H1 (cell line): Measurements from ENCODE around the gene SMYD3. TPM values are rescaled to one million over a fixed set of nuclear protein-coding genes. Genes with fewer than 3 reads are reported as not detected.

ENCODE experiments used
- CTCF ChIA-PET: fragments of 300-600 bp; sonication (Branson Sonifier 250); formaldehyde crosslinking; loops from one replicate; lab custom pipeline; 2021; ENCODE audit not compliant: partially characterized antibody; lab: Charles Lee
- POLR2A ChIA-PET: fragments of 300-600 bp; sonication (Branson Sonifier 250); formaldehyde crosslinking; loops from one replicate; lab custom pipeline; 2021; ENCODE audit warnings: inconsistent platforms; ENCODE audit not compliant: partially characterized antibody; lab: Charles Lee
- DNase-seq, 2 experiments: peaks; one replicate each; pipeline versions ENCODE4 v3.0.0 to v3.0.0-alpha.2; 2010 to 2022; ENCODE audit warnings: low spot score in 2 of 2, low read depth in 1 of 2, mixed read lengths in 1 of 2
- FAIRE-seq: peaks from 2 replicates; lab custom pipeline; 2011; peaks lifted over from hg19 to GRCh38; lab: Jason Lieb, UNC
- H2AFZ ChIP-seq: 2 replicates; pipeline ENCODE4 v1.8.1; 2012; ENCODE audit warnings: low read length, inconsistent platforms
- H2AK5ac ChIP-seq: 2 replicates; pipeline ENCODE4 v1.6.1; 2013; ENCODE audit warnings: low read depth, low read length
- H2BK120ac ChIP-seq: replicated peaks from 2 replicates; pipeline ENCODE3; 2013; ENCODE audit warnings: low read depth, low read length, inconsistent platforms
- H2BK12ac ChIP-seq: 2 replicates; pipeline ENCODE4 v1.6.1; 2013; ENCODE audit warnings: low read depth, low read length
- H2BK15ac ChIP-seq: 2 replicates; pipeline ENCODE4 v1.6.1; 2013; ENCODE audit warnings: low read length
- H2BK20ac ChIP-seq: 2 replicates; pipeline ENCODE4 v1.6.1; 2013; ENCODE audit warnings: low read length
- H2BK5ac ChIP-seq: 2 replicates; pipeline ENCODE4 v1.6.1; 2013; ENCODE audit warnings: low read depth, low read length
- H3K14ac ChIP-seq: 2 replicates; pipeline ENCODE4 v1.6.1; 2013; ENCODE audit warnings: inconsistent platforms; ENCODE audit not compliant: insufficient read length
- H3K18ac ChIP-seq: 2 replicates; pipeline ENCODE4 v1.6.1; 2013; ENCODE audit warnings: low read length; ENCODE audit errors: extremely low read depth
- H3K23ac ChIP-seq: 2 replicates; pipeline ENCODE4 v1.6.1; 2013; ENCODE audit warnings: inconsistent platforms; ENCODE audit not compliant: insufficient read length
- H3K23me2 ChIP-seq: 2 replicates; pipeline ENCODE4 v1.6.1; 2013; ENCODE audit warnings: low read depth, low read length
- H3K27ac ChIP-seq: 2 replicates; pipeline ENCODE4 v1.6.1; 2011; ENCODE audit warnings: low read depth, low read length, inconsistent platforms
- H3K27me3 ChIP-seq, 4 experiments: replicated peaks in 1 of 4; 1 replicate in 1 of 4; 2 replicates in 3 of 4; pipeline versions ENCODE4 v1.6.1 to v1.8.1; 2011 to 2013; ENCODE audit warnings: low read length in 3 of 4, mild to moderate bottlenecking in 3 of 4, inconsistent platforms in 2 of 4, mixed read lengths in 2 of 4, moderate library complexity in 1 of 4; ENCODE audit not compliant: control insufficient read depth in 3 of 4, insufficient read depth in 3 of 4; ENCODE audit errors: extremely low read depth in 1 of 4
- H3K36me3 ChIP-seq, 4 experiments: 2 replicates each; pipeline versions ENCODE4 v1.6.1 to v1.8.1; 2011 to 2013; ENCODE audit warnings: mild to moderate bottlenecking in 4 of 4, low read length in 3 of 4, moderate library complexity in 2 of 4, control low read depth in 1 of 4, inconsistent platforms in 1 of 4; ENCODE audit not compliant: insufficient read depth in 4 of 4, control insufficient read depth in 2 of 4
- H3K4ac ChIP-seq: replicated peaks from 2 replicates; pipeline ENCODE3; 2013; ENCODE audit warnings: low read length, low read depth, mixed read lengths, inconsistent platforms; ENCODE audit not compliant: insufficient read length
- H3K4me1 ChIP-seq, 4 experiments: replicated peaks in 1 of 4; 1 replicate in 1 of 4; 2 replicates in 3 of 4; pipeline versions ENCODE4 v1.6.1 to v1.8.1; 2011 to 2013; ENCODE audit warnings: low read length in 3 of 4, inconsistent platforms in 2 of 4, mixed read lengths in 1 of 4; ENCODE audit not compliant: insufficient read depth in 4 of 4, control insufficient read depth in 3 of 4
- H3K4me2 ChIP-seq, 2 experiments: 2 replicates each; pipeline versions ENCODE4 v1.6.1 to v1.8.1; 2011 to 2013; ENCODE audit warnings: low read depth in 2 of 2, low read length in 2 of 2, control low read depth in 1 of 2, inconsistent platforms in 1 of 2, mild to moderate bottlenecking in 1 of 2; ENCODE audit not compliant: insufficient read depth in 1 of 2
- H3K4me3 ChIP-seq, 4 experiments: fragments of 200-600, 300-600 bp in 1 of 4; sonication (generic), shearing (Covaris generic), sonication (Bioruptor Twin) in 1 of 4; 2 replicates each; pipeline versions ENCODE4 v1.5.1 to v1.8.1; 2011 to 2016; ENCODE audit warnings: low read length in 4 of 4, low read depth in 3 of 4, control low read depth in 2 of 4, inconsistent platforms in 2 of 4, mild to moderate bottlenecking in 2 of 4, mixed read lengths in 1 of 4, moderate library complexity in 1 of 4; ENCODE audit not compliant: insufficient read depth in 2 of 4; ENCODE audit errors: extremely low read depth in 1 of 4
- H3K56ac ChIP-seq: replicated peaks from 2 replicates; pipeline ENCODE3; 2013; ENCODE audit warnings: low read depth, mild to moderate bottlenecking, mixed read lengths, low read length, inconsistent platforms; ENCODE audit not compliant: insufficient read length
- H3K79me1 ChIP-seq: 2 replicates; pipeline ENCODE4 v1.6.1; 2013; ENCODE audit warnings: low read depth, low read length, control low read depth
- H3K79me2 ChIP-seq, 2 experiments: 2 replicates each; pipeline versions ENCODE4 v1.6.1 to v1.8.1; 2012 to 2013; ENCODE audit warnings: low read length in 2 of 2, mild to moderate bottlenecking in 2 of 2, inconsistent platforms in 1 of 2; ENCODE audit not compliant: insufficient read depth in 2 of 2, control insufficient read depth in 1 of 2
- H3K9ac ChIP-seq, 4 experiments: replicated peaks in 1 of 4; 1 replicate in 1 of 4; 2 replicates in 3 of 4; pipeline versions ENCODE4 v1.6.1 to v1.8.1; 2011 to 2013; ENCODE audit warnings: low read depth in 3 of 4, low read length in 3 of 4, control low read depth in 2 of 4, mild to moderate bottlenecking in 2 of 4, moderate library complexity in 2 of 4, inconsistent platforms in 1 of 4; ENCODE audit errors: extremely low read depth in 1 of 4
- H3K9me3 ChIP-seq, 2 experiments: 2 replicates each; pipeline versions ENCODE4 v1.6.1 to v1.8.1; 2012 to 2013; ENCODE audit warnings: mild to moderate bottlenecking in 2 of 2, moderate library complexity in 2 of 2, control low read depth in 1 of 2, inconsistent platforms in 1 of 2, low read depth in 1 of 2, low read length in 1 of 2, mixed read lengths in 1 of 2; ENCODE audit not compliant: insufficient read depth in 2 of 2
- H4K20me1 ChIP-seq, 2 experiments: replicated peaks in 1 of 2; 2 replicates each; pipeline versions ENCODE3 to v1.8.1; 2011 to 2013; ENCODE audit warnings: inconsistent platforms in 2 of 2, low read length in 2 of 2, mild to moderate bottlenecking in 1 of 2; ENCODE audit not compliant: insufficient read depth in 2 of 2, control insufficient read depth in 1 of 2
- H4K5ac ChIP-seq: 2 replicates; pipeline ENCODE4 v1.6.1; 2013; ENCODE audit warnings: low read length, low read depth, mixed read lengths, inconsistent platforms; ENCODE audit not compliant: insufficient read length
- H4K8ac ChIP-seq: 2 replicates; pipeline ENCODE4 v1.8.0; 2013; ENCODE audit warnings: mild to moderate bottlenecking, moderate library complexity, low read length, inconsistent platforms; ENCODE audit not compliant: insufficient read depth; ENCODE audit errors: extremely low read depth
- H4K91ac ChIP-seq: replicated peaks from 2 replicates; pipeline ENCODE3; 2013; ENCODE audit warnings: low read length, mixed read lengths, inconsistent platforms; ENCODE audit not compliant: insufficient read length
- ASH2L ChIP-seq: fragments of 200-600, 300-600 bp; sonication (generic); IDR thresholded peaks from one replicate; pipeline ENCODE4 v1.7.1; 2017; ENCODE audit warnings: low read length
- BACH1 ChIP-seq: IDR thresholded peaks from 2 replicates; pipeline ENCODE4 v1.6.1; 2012; ENCODE audit warnings: low read length, improper control_type of control experiment
- CBX8 ChIP-seq: fragments of 300-800, 300-1000 bp; sonication (generic); IDR thresholded peaks from 2 replicates; pipeline ENCODE4 v1.7.1; 2016; ENCODE audit warnings: low read depth, low read length, borderline replicate concordance
- CHD2 ChIP-seq: IDR thresholded peaks from 2 replicates; pipeline ENCODE4 v1.6.1; 2012; ENCODE audit warnings: low read length, improper control_type of control experiment
- EP300 ChIP-seq, 2 experiments: IDR thresholded peaks; 1 replicate in 1 of 2; 2 replicates in 1 of 2; pipeline ENCODE4 v1.6.1; 2011 to 2012; ENCODE audit warnings: low read depth in 2 of 2, low read length in 2 of 2, mild to moderate bottlenecking in 2 of 2, borderline replicate concordance in 1 of 2, inconsistent platforms in 1 of 2, moderate library complexity in 1 of 2
- EZH2 ChIP-seq: fragments of 200-600 bp; sonication (generic); IDR thresholded peaks from 2 replicates; pipeline ENCODE4 v1.7.1; 2012; ENCODE audit warnings: low read depth, mild to moderate bottlenecking, moderate library complexity, low read length, inconsistent platforms; ENCODE audit not compliant: severe bottlenecking
- FOSL1 ChIP-seq: IDR thresholded peaks from 2 replicates; pipeline ENCODE4 v1.6.1; 2011; ENCODE audit warnings: mild to moderate bottlenecking, low read depth, low read length, moderate library complexity; ENCODE audit not compliant: insufficient read depth
- JUND ChIP-seq: IDR thresholded peaks from 2 replicates; pipeline ENCODE4 v1.6.1; 2011; ENCODE audit warnings: mild to moderate bottlenecking, improper control_type of control experiment, low read length
- KDM4A ChIP-seq: IDR thresholded peaks from one replicate; pipeline ENCODE4 v1.7.1; 2012; ENCODE audit warnings: low read depth, mild to moderate bottlenecking, moderate library complexity, low read length, inconsistent platforms; ENCODE audit not compliant: severe bottlenecking
- KDM5A ChIP-seq: fragments of 200-600 bp; IDR thresholded peaks from 2 replicates; pipeline ENCODE4 v1.7.1; 2012; ENCODE audit warnings: mild to moderate bottlenecking, low read length, inconsistent platforms, mixed read lengths
- MAFK ChIP-seq: IDR thresholded peaks from 2 replicates; pipeline ENCODE4 v1.6.1; 2012; ENCODE audit warnings: low read depth, mild to moderate bottlenecking, improper control_type of control experiment, low read length
- SIN3A ChIP-seq, 2 experiments: IDR thresholded peaks in 1 of 2; conservative IDR thresholded peaks in 1 of 2; 2 replicates each; pipeline ENCODE4 v1.6.1; 2011 to 2012; ENCODE audit warnings: low read length in 2 of 2, improper control_type of control experiment in 1 of 2, low read depth in 1 of 2, mild to moderate bottlenecking in 1 of 2
- SIX5 ChIP-seq: IDR thresholded peaks from 2 replicates; pipeline ENCODE4 v1.6.1; 2011; ENCODE audit warnings: mild to moderate bottlenecking, low read depth, low read length
- SP1 ChIP-seq: IDR thresholded peaks from 2 replicates; pipeline ENCODE4 v1.6.1; 2011; ENCODE audit warnings: low read depth, low read length
- SRF ChIP-seq: IDR thresholded peaks from 2 replicates; pipeline ENCODE4 v1.6.1; 2011; ENCODE audit warnings: mild to moderate bottlenecking, low read depth, low read length, moderate library complexity
- YY1 ChIP-seq: IDR thresholded peaks from 2 replicates; pipeline ENCODE4 v1.6.1; 2011; ENCODE audit warnings: low read depth, mild to moderate bottlenecking, low read length
- WGBS, 2 experiments: shearing (Covaris generic) in 1 of 2; methylation state at CpG; one replicate each; pipeline versions ENCODE4 v1.1.6 to v1.1.7; 2013 to 2015; ENCODE audit warnings: low lambda C conversion rate in 2 of 2, mixed read lengths in 2 of 2, inconsistent platforms in 1 of 2, low coverage in 1 of 2, missing lambda C conversion rate in 1 of 2; ENCODE audit not compliant: insufficient replicate concordance in 2 of 2, insufficient coverage in 1 of 2, insufficient read length in 1 of 2; ENCODE audit errors: extremely low coverage in 1 of 2, missing lambda C conversion rate in 1 of 2; 5-methylcytosine and 5-hydroxymethylcytosine counted together
- polyA plus RNA-seq, 7 experiments: library from polyadenylated mRNA; depleted of rRNA in 3 of 7; stranded (reverse) in 5 of 7; unstranded in 2 of 7; fragments of >200 nt in 5 of 7; fragments of 200-250 nt in 2 of 7; gene quantifications; 1 replicate in 5 of 7; 2 replicates in 1 of 7; 4 replicates in 1 of 7; pipeline versions ENCODE4 v1.2.1 to v1.2.3, GENCODE V29; 2011 to 2013; ENCODE audit warnings: missing spikeins in 2 of 7, mixed read lengths in 2 of 7
- total RNA-seq: library from RNA; stranded (reverse); fragmentation: NEBNext Ultra II Directional; extraction: Animal tissue kit (Norgen Biotek cat#: 25700); gene quantifications from 2 replicates; pipeline ENCODE4 v1.2.1, GENCODE V29; 2021

Gene SMYD3
- total and polyA plus RNA-seq, 2 of the 8 experiments (the other 6 are each of a cell fraction or from before 2014, with no cell fraction given), result 17.3 to 25.4 TPM

GRCh38 chr1:246074421-246074820 lies 432.7 kb downstream of the SMYD3 start:
- Histone ChIP-seq H3K79me2 (no peaks in the 10 kb centered on the region), H3K9me3 (no peaks in the 10 kb centered on the region), H4K91ac (no peak overlapping the region), H4K5ac (no peak overlapping the region), H3K4me2 (no peak overlapping the region), H2AK5ac (no peak overlapping the region), H2BK12ac (no peak overlapping the region), H2BK5ac (no peak overlapping the region), H3K18ac (no peak overlapping the region), H3K27ac (no peak overlapping the region), H2BK15ac (no peak overlapping the region), H3K4ac (no peak overlapping the region), H4K8ac (no peak overlapping the region), H3K79me1 (no peaks in the 10 kb centered on the region), H3K56ac (no peak overlapping the region), H3K9ac (no peak overlapping the region), H3K14ac (no peak overlapping the region), H2BK120ac (no peak overlapping the region), H3K23me2 (no peaks in the 10 kb centered on the region), H4K20me1 (no peaks in the 10 kb centered on the region), H3K4me3 (no peak overlapping the region), H3K23ac (no peak overlapping the region), H3K4me1 (peaks cover 0 to 6% (median 4%) of the 10 kb centered on the region in 4 experiments; a peak in 5 of 7 replicates), H3K36me3 (no peaks in the 10 kb centered on the region), H2AFZ (no peak overlapping the region), H2BK20ac (no peak overlapping the region), H3K27me3 (no peaks in the 10 kb centered on the region)
- ChIA-PET CTCF (interaction anchor here (0.9 to 1.0 kb wide), 2 partner anchors 30 to 71 kb away, joined by 3 read pairs; no protein-coding TSS in a partner anchor), POLR2A (no interaction called here)
- 89% methylated on average over 2 of the region's 2 CpGs; no CpG with 5 or more reads in 1 of the 2 experiments for WGBS, 2 experiments
- FAIRE-seq (no peak), DNase-seq (no peak)
- TF ChIP-seq SIN3A (conservative IDR thresholded peaks at IDR 0.05 in 1 of 2, IDR thresholded peaks at IDR 0.05 in 1 of 2; ENCODE audit: low read depth in 1 of 2, low read length in 2 of 2) (no peak), SIX5 (no peak), SP1 (no peak), JUND (no peak), EZH2 (no peak), MAFK (no peak), KDM4A (no peak), YY1 (no peak), CBX8 (no peak), CHD2 (no peak), SRF (no peak), FOSL1 (no peak), ASH2L (no peak), BACH1 (no peak), EP300 (IDR thresholded peaks at IDR 0.05; ENCODE audit: borderline replicate concordance in 1 of 2, low read depth in 2 of 2, low read length in 2 of 2) (no peak), KDM5A (no peak)
